Measurements from ENCODE around the gene MICU2. TPM values are rescaled to one million over a fixed set of nuclear protein-coding genes. Genes with fewer than 3 reads are reported as not detected.

MICU2 gene
- total and polyA plus RNA-seq, 2 of the 13 experiments (the other 11 are each of a cell fraction or from before 2014, with no cell fraction given) = 31.7 to 42.4 TPM

DNA sequence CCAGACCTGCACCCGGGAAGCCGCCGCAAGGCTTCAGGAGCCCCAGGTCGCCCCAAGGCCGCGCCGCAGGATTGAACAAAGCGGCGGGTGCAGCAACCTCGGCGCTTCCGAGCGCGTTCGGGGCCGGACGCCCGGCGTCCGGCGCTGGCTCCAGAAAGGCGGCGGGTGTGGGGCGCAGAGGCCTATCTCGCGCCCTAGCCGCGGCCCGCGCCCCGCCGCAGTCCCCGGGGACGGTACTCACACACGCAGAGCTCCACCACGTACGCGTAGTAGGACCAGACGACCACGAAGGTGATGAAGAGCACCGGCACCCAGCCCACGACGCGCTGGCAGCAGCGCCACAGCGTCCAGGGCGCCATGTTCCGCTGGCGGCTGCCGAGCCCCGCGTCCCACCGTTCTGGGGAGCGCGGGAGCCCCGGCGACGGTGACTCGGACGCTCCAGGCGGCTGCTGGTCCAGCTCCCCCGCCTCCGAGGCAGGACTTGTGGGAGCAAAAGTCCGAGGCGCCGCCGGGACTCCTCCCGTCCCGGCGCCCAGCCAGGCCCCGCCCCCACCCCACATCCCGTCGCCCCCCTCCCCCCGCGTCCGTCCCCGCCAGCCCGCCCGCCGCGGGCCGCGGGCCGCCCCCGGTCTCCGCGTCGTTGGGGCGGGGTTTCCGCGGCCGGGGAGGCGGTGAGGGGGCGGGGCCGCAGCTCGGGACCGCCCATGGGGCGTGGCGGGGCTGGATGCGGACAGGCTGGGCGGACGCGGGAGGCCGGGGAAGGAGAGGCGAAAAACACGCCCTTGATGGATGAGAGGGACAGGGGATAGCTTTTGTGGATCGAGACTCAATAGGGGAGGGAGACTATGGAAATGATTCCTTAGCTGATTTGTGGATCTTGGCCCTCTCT, 144.9 kb downstream of the MICU2 start, which contains the start of gene ZDHHC20 (continued):
- TF ChIP-seq NAIF1 (CRISPR knock-in tag; IDR thresholded peaks at IDR 0.05; ENCODE audit: borderline replicate concordance) = no peak
- TF ChIP-seq, protein P1, sequence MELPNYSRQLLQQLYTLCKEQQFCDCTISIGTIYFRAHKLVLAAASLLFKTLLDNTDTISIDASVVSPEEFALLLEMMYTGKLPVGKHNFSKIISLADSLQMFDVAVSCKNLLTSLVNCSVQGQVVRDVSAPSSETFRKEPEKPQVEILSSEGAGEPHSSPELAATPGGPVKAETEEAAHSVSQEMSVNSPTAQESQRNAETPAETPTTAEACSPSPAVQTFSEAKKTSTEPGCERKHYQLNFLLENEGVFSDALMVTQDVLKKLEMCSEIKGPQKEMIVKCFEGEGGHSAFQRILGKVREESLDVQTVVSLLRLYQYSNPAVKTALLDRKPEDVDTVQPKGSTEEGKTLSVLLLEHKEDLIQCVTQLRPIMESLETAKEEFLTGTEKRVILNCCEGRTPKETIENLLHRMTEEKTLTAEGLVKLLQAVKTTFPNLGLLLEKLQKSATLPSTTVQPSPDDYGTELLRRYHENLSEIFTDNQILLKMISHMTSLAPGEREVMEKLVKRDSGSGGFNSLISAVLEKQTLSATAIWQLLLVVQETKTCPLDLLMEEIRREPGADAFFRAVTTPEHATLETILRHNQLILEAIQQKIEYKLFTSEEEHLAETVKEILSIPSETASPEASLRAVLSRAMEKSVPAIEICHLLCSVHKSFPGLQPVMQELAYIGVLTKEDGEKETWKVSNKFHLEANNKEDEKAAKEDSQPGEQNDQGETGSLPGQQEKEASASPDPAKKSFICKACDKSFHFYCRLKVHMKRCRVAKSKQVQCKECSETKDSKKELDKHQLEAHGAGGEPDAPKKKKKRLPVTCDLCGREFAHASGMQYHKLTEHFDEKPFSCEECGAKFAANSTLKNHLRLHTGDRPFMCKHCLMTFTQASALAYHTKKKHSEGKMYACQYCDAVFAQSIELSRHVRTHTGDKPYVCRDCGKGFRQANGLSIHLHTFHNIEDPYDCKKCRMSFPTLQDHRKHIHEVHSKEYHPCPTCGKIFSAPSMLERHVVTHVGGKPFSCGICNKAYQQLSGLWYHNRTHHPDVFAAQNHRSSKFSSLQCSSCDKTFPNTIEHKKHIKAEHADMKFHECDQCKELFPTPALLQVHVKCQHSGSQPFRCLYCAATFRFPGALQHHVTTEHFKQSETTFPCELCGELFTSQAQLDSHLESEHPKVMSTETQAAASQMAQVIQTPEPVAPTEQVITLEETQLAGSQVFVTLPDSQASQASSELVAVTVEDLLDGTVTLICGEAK (IDR thresholded peaks at IDR 0.05) = no peak
- TF ChIP-seq, protein P1 (CRISPR knock-in tag; IDR thresholded peaks at IDR 0.05) = peak; percentile 48; the same call in 1 of the 2 replicates
- no peak for TF ChIP-seq HOXD1 (CRISPR knock-in tag; IDR thresholded peaks at IDR 0.05)
- no peak for TF ChIP-seq ZBTB8A (CRISPR knock-in tag; IDR thresholded peaks at IDR 0.05; ENCODE audit: borderline replicate concordance, low read depth)
- no peak for TF ChIP-seq ZNF136 (CRISPR knock-in tag; IDR thresholded peaks at IDR 0.05; ENCODE audit: low read depth)
- no peak for TF ChIP-seq DPF2 (CRISPR knock-in tag; IDR thresholded peaks at IDR 0.05; ENCODE audit: borderline replicate concordance, low read depth)
- TF ChIP-seq KDM5A (IDR thresholded peaks at IDR 0.05; ENCODE audit: borderline replicate concordance, low read length) = peak; percentile 3; the same call in 1 of the 2 replicates
- no peak for TF ChIP-seq MIER2 (CRISPR knock-in tag; IDR thresholded peaks at IDR 0.05)
- no peak for TF ChIP-seq KDM4B (CRISPR knock-in tag; IDR thresholded peaks at IDR 0.05)
- TF ChIP-seq, protein P2, sequence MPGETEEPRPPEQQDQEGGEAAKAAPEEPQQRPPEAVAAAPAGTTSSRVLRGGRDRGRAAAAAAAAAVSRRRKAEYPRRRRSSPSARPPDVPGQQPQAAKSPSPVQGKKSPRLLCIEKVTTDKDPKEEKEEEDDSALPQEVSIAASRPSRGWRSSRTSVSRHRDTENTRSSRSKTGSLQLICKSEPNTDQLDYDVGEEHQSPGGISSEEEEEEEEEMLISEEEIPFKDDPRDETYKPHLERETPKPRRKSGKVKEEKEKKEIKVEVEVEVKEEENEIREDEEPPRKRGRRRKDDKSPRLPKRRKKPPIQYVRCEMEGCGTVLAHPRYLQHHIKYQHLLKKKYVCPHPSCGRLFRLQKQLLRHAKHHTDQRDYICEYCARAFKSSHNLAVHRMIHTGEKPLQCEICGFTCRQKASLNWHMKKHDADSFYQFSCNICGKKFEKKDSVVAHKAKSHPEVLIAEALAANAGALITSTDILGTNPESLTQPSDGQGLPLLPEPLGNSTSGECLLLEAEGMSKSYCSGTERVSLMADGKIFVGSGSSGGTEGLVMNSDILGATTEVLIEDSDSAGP (CRISPR knock-in tag; IDR thresholded peaks at IDR 0.05; ENCODE audit: borderline replicate concordance) = 0 out of 2 replicates have a peak, but pooled peaks have one; percentile 60
- no peak for TF ChIP-seq SNAI1 (CRISPR knock-in tag; IDR thresholded peaks at IDR 0.05; ENCODE audit: borderline replicate concordance)
- TF ChIP-seq ZNF552 (CRISPR knock-in tag; IDR thresholded peaks at IDR 0.05; ENCODE audit: borderline replicate concordance) = no peak
- TF ChIP-seq ZNF160 (CRISPR knock-in tag; IDR thresholded peaks at IDR 0.05) = peak; percentile 41; the same call in 1 of the 2 replicates
- no peak for TF ChIP-seq ZNF710 (CRISPR knock-in tag; IDR thresholded peaks at IDR 0.05; ENCODE audit: borderline replicate concordance)

All from HepG2 (cell line).